ENCODE data around the gene SRSF2.
"Not testable (repeated sequence)": the region's sequence is repeated elsewhere in the genome, so short reads cannot be mapped to it uniquely, and the experiment has no call there.

Gene SRSF2

GRCh38 chr17:76738468-76738850 is 1.3 kb upstream of the SRSF2 start:
- no peak for DNase-seq (ENCODE audit: low read depth in 2 of 2)

DNA sequence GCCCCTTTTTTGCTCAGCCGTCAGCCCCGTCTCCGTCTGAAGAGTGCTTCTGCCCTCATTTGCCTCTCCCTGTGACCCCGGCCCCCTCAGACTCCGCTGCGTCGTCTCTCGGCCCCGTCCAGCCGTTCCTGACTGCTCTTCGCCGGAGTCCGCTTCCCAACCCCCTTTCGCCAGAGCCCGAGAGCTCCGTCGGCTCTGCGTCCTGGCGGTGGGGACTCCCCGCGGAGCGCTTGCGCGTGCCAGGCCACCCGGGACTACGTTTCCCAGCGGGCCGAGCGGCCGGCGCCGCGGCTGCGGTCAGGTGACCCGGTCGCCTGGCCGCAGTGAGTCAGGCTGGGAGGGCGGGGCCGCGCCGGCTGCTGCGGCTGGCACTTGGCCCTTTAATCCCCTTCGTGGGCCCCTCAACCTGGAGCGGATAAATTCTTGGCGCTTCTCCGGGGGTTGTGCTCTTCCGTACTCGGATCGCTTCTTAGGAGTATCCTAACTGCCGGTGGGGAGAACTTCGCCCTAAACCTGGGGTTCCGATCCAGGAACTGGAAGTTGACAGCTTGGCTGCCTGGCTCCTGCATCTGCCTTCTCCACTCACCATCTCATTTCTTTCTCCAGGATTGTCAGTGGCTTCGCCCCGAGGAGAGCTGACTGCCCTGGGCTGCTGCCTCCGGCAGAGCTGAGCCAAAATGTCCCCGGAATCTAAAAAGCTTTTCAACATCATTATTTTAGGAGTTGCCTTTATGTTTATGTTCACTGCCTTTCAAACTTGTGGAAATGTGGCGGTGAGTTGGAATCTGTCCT is 741 bp upstream of the SRSF2 start, which contains the start of gene MFSD11:
TSS of gene MFSD11 (plus strand) at position 444 of the 792 bp plus-strand sequence. CDS start at position 678, 234 bp downstream.
- peak; percentile 78 to 91 for DNase-seq (ENCODE audit: low read depth in 2 of 2)

- peak; percentile 54 to 62 for DNase-seq (ENCODE audit: low read depth in 2 of 2)
Measured at GRCh38 chr17:76736349-76737081, 616 bp downstream of the SRSF2 start.

GRCh38 chr17:76735586-76736348 is 1.4 kb downstream of the SRSF2 start:
- DNase-seq (ENCODE audit: low read depth in 2 of 2) = no peak

DNA sequence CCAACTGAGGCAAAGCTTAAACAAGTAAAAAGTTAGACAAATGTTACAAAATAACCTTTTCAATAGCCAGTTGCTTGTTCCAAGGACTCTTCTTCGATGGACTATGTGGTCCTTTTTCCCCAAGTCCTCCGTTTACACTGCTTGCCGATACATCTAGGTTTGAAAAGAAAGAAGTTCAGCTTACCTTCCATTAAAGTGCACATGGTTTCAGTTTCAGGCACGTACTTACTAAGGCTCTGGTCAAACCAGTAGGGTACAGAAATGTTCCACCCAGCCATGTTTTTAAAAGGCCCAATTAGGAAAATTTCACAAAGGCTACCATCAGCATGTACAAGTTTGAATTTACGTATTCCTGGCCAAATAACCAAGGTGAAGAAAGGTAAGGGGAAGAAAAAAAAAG is 2.1 kb downstream of the SRSF2 start:
- no peak for DNase-seq (ENCODE audit: low read depth in 2 of 2)

DNA sequence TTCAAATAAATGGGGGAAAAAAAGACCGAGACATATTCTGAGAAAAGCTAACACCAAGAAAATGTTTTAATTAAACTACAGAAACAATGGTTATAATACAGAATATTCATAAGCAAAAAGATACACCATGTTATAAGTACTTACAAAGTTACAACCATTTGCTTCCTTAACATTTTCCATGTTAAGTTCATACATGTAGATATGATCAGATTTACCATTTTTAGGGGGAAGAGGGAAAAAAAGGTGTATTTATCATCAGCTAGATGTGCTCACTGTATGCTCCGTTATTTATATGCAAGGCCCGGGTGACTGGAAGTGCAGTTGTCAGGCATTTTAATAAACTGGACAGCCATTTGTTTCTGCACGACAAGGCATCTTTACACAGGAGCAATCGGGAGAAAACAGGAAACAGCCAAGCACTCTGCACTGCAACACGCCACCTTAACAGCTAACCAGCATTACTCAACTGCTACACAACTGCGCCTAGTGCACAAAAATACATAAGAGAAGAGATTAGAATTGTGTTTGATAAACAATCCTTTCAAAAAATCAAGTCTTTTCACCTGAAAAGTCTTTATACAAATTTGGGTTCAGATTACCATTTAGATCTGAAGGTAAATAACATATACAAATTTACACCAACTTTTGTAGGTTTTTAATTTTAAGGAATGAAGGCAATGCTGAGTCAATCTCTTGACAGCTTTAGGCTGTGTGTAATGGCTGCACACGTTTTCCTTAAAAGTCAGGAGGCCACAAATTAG is 2.9 kb downstream of the SRSF2 start:
- no peak for DNase-seq (ENCODE audit: low read depth in 2 of 2)

GRCh38 chr17:76733618-76733957 is 3.5 kb downstream of the SRSF2 start:
- DNase-seq (ENCODE audit: low read depth in 2 of 2) = no peak

- DNase-seq (ENCODE audit: low read depth in 2 of 2) = no peak
Measured at GRCh38 chr17:76732734-76733617, 4.2 kb downstream of the SRSF2 start.

DNA sequence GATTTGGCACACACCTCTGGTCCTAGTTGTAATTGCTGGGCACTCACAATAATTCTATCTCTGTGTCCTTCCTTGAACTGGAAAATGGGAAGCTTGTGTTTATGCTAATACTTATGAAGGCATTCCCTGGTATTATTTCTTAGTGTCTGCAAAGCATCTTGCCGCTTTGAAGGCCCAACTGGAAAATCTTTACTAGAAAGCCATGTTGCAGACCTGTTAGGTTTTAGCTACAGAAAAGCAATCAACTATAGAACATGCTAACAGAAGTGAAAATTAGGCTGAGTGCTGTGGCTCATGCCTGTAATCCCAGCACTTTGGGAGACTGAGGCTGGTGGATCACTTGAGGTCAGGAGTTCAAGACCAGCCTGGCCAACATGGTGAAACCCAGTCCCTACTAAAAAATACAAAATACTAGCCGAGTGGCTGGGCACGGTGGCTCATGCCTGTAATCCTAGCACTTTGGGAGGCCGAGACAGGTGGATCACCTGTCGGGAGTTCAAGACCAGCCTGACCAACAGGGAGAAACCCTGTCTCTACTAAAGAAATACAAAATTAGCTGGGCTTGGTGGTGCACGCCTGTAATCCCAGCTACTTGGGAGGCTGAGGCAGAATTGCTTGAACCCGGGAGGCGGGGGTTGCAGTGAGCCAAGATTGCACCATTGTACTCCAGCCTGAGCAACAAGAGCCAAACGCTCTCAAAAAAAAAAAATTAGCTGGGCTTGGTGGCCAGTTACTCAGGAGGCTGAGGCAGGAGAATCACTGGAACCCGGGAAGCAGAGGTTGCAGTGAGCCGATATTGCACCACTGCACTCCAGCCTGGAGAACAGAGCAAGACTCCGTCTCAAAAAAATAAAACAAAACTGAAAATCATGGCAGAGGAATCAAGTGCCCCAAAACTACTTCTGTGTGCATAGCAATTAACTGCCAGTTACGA is 5.1 kb downstream of the SRSF2 start:
- DNase-seq (ENCODE audit: low read depth in 2 of 2) = not testable (repeated sequence)

GRCh38 chr17:76727745-76728456 is 9.2 kb downstream of the SRSF2 start:
- DNase-seq (ENCODE audit: low read depth in 2 of 2) = no peak

DNA sequence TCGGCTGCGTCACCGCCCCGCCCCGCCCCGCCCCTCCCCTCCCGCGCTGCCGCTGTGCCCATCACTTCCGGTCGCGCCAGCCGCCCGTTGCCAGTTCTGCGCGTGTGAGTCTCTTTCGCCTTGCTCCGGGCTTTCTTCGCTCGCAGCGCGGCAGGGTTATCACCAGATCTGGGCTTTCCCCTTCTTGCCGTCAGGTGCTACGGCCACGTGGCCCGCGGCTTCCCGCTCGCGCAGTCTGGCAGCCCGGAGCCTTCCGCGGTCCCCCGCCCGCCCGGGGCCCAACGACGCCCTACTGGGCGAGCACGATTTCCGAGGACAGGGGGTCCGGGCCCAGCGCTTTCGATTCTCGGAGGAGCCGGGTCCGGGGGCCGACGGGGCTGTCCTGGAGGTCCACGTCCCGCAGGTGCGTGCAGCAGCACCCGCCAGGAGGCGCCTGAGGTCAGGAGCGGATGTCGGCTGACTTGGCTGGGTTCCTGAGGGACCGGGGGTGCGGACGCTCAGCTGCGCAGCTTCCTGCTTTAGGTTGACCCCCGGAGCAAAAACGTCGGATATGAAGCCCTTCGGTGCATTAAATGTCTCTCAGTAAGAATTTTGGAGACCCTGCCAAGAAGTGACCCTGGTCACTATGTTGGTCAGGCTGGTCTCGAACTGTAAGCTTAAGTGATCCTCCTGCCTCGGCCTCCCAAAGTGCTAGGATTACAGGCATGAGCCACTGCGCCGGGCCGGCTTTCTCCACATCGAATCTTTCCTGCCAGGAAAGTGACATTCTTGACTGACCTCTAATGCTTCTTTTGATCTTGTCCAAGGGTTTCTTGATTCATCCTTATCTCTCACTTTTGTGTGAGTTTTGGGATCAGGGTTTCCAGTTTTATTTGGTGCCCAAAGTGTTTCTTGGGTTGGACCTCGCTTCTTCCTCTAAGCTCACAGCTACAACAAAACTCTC is 10.1 kb downstream of the SRSF2 start, which contains the start of gene METTL23:
TSS of gene METTL23 (plus strand) at position 64 of the 943 bp plus-strand sequence. CDS start 2,872 bp downstream, outside the sequence.
- peak; percentile 64 to 72 for DNase-seq (ENCODE audit: low read depth in 2 of 2)

- DNase-seq (ENCODE audit: low read depth in 2 of 2) = peak; percentile 86
Measured at GRCh38 chr17:76726231-76726775, 10.8 kb downstream of the SRSF2 start, which contains the start of gene JMJD6. Gene JMJD6 (minus strand): TSS chr17:76726606. CDS start chr17:76726475, 131 bp downstream.

DNA sequence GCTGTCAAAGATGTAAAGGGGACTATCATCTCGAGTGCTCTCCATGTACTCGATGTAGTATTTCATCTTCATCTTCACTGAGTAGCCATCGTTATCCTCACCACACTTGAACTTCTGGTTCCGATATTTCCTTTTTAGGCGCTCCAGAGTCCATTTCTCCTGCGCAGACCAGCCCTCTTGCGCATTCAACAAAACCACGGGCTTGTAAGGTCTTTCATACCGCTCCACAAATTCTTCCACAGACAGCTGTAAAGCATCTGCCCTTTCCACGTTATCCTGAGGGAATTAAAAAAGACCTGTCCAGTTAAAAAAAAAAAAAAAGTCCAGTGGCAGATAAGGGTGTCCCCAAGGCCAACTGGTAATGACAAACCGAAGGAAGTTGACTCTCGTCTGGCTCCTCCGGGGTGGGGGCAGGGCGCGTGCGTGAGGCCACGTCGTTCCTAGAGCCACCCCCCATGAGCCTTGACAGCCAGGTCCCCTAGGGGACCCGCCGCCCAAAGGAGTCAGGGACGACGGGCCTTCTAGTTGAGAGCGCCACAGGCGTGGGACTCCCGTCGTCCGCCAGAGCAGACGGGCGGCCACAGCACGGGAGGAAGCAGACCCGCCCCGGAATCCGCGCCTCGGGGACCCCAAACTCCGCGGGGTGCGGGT is 11.4 kb downstream of the SRSF2 start:
- DNase-seq (ENCODE audit: low read depth in 2 of 2) = peak in 1 of 2 donors; percentile 69

DNA sequence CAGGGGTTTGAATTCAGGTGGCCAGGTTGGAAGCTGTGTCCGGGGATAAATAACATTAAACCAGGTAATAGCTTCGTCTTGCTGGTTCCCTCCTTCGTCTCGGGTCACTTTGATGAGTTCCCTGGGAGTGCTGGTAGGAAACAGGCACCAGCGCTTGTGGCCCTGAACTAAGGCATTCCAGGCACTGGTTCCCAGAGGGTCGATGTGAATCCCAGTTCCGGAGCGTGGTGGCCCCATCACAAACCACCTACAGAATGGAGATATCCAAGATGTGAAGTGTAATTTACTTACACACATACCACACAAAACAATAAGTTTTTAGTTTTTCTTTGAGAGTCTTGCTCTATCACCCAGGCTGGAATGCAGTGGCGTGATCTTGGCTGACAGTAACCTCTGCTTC is 13.3 kb downstream of the SRSF2 start:
- DNase-seq (ENCODE audit: low read depth in 2 of 2) = no peak

GRCh38 chr17:76722977-76723376 is 14.2 kb downstream of the SRSF2 start:
- DNase-seq (ENCODE audit: low read depth in 2 of 2) = not testable (repeated sequence)

DNA sequence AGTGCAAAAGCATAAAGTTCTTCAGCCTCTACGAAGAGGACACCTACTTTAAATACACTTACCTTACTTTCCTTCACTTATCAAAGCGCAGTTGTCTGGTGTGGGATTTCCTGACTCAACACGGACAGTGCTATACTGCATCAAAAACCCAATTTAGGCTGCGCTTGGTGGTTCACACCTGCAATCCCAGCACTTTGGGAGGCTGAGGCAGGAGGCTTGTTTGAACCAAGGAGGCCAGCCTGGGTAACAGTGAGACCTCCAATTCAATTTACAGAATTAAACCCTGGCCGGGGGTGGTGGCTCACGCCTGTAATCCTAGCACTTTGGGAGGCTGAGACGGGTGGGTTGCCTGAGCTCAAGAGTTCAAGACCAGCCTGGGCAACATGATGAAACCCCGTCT is 14.9 kb downstream of the SRSF2 start:
- DNase-seq (ENCODE audit: low read depth in 2 of 2) = no peak

DNA sequence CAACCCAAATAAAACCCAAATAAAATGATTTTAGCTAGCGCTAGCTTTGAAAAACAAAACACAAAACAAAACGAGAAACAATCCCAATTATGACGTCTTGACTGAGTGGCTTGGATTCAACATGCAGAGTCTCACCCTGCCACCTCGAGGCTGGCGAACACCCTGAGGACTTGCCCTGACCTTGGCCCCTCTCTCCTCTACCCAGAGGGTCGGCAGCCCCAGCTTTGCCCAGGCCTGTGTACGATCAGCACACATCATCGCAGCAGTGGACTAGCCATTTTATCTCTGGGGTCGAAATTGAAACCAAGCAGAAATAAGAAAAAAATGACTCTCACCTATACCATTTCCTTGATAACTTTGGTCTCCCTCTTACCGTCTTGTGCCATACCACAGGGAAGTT is 15.7 kb downstream of the SRSF2 start:
- DNase-seq (ENCODE audit: low read depth in 2 of 2) = no peak

Measured in stimulated activated CD4-positive, alpha-beta T cell treated with anti-CD3 and anti-CD28 coated beads, Interleukin-1b, Interleukin-23, amount 100 ng/mL, for 4 hours (primary cell).